SK-MEL-5 (cell line): Measurements from ENCODE around the gene OPN4. TPM values are rescaled to one million over a fixed set of nuclear protein-coding genes. Genes with fewer than 3 reads are reported as not detected.

Experiments used
- total RNA-seq: library from RNA; depleted of rRNA; stranded (reverse); fragments of >200 nt; shearing (Covaris generic); gene quantifications from 2 replicates; pipeline ENCODE4 v1.2.3, GENCODE V29; 2014; rRNA removed

The OPN4 gene
- total RNA-seq, 1 experiment from 2014 or later = not detected

Other genes starting within 250 kb of the OPN4 start
- gene WAPL, start 132.8 kb upstream of the OPN4 start, total RNA-seq = 24.5 and 29.6 TPM in 2 replicates
- 0.61 and 0.88 TPM in 2 replicates for gene LDB3, start 14.0 kb downstream of the OPN4 start, total RNA-seq
- gene BMPR1A, start 102.1 kb downstream of the OPN4 start, total RNA-seq = 25.2 and 31.6 TPM in 2 replicates